Upper lobe of right lung (tissue), 1 donor: Measurements from ENCODE around the gene CCDC102B. TPM values are rescaled to one million over a fixed set of nuclear protein-coding genes. Genes with fewer than 3 reads are reported as not detected.

Source experiments
- ATAC-seq: fragments of 200-7000 bp; cut with Tn5 transposase; one replicate; pipeline ENCODE4 v1.9.1; 2020; ENCODE audit warnings: mild to moderate bottlenecking, moderate library complexity
- DNase-seq: peaks from one replicate; pipeline ENCODE4 v3.0.0-alpha.2; 2020
- H3K27ac ChIP-seq: fragments of 200-600 bp; one replicate; pipeline ENCODE4 v1.8.0; 2022
- H3K27me3 ChIP-seq: fragments of 200-600 bp; one replicate; pipeline ENCODE4 v1.8.0; 2022; ENCODE audit warnings: mild to moderate bottlenecking
- H3K36me3 ChIP-seq: fragments of 200-600 bp; one replicate; pipeline ENCODE4 v1.8.0; 2022
- H3K4me1 ChIP-seq: fragments of 200-600 bp; one replicate; pipeline ENCODE4 v1.8.0; 2022
- H3K4me3 ChIP-seq: fragments of 200-600 bp; one replicate; pipeline ENCODE4 v1.8.0; 2022; ENCODE audit warnings: mild to moderate bottlenecking
- H3K9me3 ChIP-seq: fragments of 200-600 bp; one replicate; pipeline ENCODE4 v1.8.0; 2022
- intact Hi-C: fragments of 100-400 bp; cut with DNase I; formaldehyde crosslinking; loops from one replicate; pipeline ENCODE4 v1.11.0; 2022
- total RNA-seq: library from RNA; stranded (reverse); fragmentation: NEBNext Ultra II Directional; extraction: Animal tissue kit (Norgen Biotek cat#: 25700); gene quantifications from one replicate; pipeline ENCODE4 v1.2.1, GENCODE V29; 2021
- TF ChIP-seq, protein P1 (sequence below): fragments of 200-600 bp; IDR thresholded peaks from one replicate; pipeline ENCODE4 v1.8.0; 2022; ENCODE audit warnings: antibody characterized with exemption
- donor health status: DM: no; HTN: yes; CAD: no; lungs with severe emphysema.

The CCDC102B gene
- total RNA-seq, 1 donor from 2014 or later: 43.7 TPM

- DNase-seq: no peak
- Histone ChIP-seq H3K27ac (no peak overlapping the region), H3K36me3 (no peaks in the 10 kb centered on the region), H3K4me3 (no peak overlapping the region), H3K9me3 (no peaks in the 10 kb centered on the region), H3K4me1 (no peaks in the 10 kb centered on the region), H3K27me3 (no peaks in the 10 kb centered on the region)
- ATAC-seq: no peak
- intact Hi-C loops: no loop called here
- TF ChIP-seq, protein P1, sequence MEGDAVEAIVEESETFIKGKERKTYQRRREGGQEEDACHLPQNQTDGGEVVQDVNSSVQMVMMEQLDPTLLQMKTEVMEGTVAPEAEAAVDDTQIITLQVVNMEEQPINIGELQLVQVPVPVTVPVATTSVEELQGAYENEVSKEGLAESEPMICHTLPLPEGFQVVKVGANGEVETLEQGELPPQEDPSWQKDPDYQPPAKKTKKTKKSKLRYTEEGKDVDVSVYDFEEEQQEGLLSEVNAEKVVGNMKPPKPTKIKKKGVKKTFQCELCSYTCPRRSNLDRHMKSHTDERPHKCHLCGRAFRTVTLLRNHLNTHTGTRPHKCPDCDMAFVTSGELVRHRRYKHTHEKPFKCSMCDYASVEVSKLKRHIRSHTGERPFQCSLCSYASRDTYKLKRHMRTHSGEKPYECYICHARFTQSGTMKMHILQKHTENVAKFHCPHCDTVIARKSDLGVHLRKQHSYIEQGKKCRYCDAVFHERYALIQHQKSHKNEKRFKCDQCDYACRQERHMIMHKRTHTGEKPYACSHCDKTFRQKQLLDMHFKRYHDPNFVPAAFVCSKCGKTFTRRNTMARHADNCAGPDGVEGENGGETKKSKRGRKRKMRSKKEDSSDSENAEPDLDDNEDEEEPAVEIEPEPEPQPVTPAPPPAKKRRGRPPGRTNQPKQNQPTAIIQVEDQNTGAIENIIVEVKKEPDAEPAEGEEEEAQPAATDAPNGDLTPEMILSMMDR: no peak
These were observed 181.9 kb downstream of the CCDC102B start for GRCh38 chr18:68979737-68980136.

- H3K27me3 ChIP-seq: no peaks in the 10 kb centered on the region
- intact Hi-C loops: no loop called here
- ATAC-seq (no peak), DNase-seq (no peak)
- H3K9me3 ChIP-seq: no peaks in the 10 kb centered on the region
- H3K27ac ChIP-seq: no peak overlapping the region
- no peak overlapping the region for H3K4me3 ChIP-seq
- TF ChIP-seq, protein P1: no peak
- H3K36me3 ChIP-seq: no peaks in the 10 kb centered on the region
- H3K4me1 ChIP-seq: no peaks in the 10 kb centered on the region
These were observed 185.2 kb downstream of the CCDC102B start for GRCh38 chr18:68983126-68983525.

DNA sequence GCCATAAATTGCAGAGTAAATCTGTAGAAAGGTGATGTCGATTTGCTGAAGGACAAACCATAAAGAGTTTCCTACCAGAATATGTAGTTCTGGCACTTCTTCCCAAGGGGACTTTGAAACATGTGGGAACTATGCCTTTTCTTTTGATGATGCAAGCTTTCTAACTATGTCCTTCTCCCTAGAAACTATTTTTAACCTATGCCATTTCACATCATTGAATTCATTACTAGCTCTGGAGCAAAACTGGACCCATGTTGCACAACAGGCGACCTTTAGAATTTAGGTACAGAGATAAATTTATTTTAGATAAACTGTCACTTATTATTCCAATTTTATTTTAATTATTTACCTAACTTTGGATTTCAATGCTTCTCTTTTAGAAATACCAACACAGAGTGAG, 186.5 kb downstream of the CCDC102B start:
- Histone ChIP-seq H3K9me3 (no peaks in the 10 kb centered on the region), H3K36me3 (no peaks in the 10 kb centered on the region), H3K27me3 (no peaks in the 10 kb centered on the region), H3K4me1 (no peaks in the 10 kb centered on the region), H3K4me3 (no peak overlapping the region), H3K27ac (no peak overlapping the region)
- intact Hi-C loops: no loop called here
- no peak for DNase-seq
- TF ChIP-seq, protein P1: no peak
- no peak for ATAC-seq

DNA sequence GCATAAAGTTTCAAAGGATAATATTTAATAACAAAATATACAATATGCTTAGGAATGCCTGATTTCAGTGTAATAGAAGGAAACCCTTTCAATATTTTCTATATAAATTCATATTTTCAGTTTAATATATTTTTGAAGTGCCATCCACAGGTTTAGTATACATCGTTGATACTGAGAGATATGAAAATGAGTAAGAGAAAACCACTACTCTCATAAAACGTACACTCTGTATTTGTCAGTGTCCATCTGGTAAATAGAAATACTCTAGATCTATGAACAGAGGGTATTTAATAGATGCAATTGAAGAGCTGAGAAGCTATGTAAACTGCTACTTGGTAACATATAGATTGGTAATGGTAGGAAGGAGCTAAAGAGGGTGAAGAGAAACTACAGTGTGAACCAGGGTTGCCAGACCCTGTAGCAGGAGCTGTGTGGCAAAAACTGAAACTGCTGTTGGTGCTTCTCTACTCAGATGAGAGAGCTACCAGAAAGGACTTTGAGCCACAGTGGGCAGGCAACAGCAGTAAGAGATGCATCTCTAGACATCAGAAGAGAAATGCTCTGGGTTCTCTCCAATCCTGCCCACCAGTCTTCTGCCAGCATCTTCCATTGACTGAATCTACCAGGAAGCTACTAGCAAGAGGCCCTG, 187.4 kb downstream of the CCDC102B start:
- ATAC-seq: no peak
- H3K27ac ChIP-seq: no peak overlapping the region
- DNase-seq: no peak
- no peak overlapping the region for H3K4me3 ChIP-seq
- no peaks in the 10 kb centered on the region for H3K9me3 ChIP-seq
- H3K27me3 ChIP-seq: no peaks in the 10 kb centered on the region
- no peaks in the 10 kb centered on the region for H3K36me3 ChIP-seq
- H3K4me1 ChIP-seq: no peaks in the 10 kb centered on the region
- TF ChIP-seq, protein P1: no peak
- intact Hi-C loops: no loop called here

DNA sequence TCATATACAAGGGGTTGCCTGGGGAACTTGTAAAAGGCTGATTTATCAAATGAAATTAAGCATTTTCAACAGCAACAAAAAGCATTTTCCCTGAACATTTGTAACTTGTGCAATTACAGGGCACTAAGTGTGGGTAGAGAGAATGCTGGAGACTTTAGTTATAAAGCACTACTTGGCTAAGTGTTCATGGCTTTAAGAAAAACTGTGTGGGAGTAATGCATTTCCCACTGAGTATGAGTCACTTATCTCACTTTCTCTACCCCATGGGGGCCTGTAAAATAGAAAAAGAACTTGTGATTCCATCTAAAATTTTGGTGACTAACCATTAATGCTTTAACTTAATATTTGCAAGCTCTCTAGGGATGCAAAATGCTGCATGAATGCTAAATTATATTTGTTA, 193.4 kb downstream of the CCDC102B start:
- H3K27ac ChIP-seq: no peak overlapping the region
- H3K9me3 ChIP-seq: no peaks in the 10 kb centered on the region
- intact Hi-C loops: no loop called here
- DNase-seq (no peak), ATAC-seq (no peak)
- H3K27me3 ChIP-seq: no peaks in the 10 kb centered on the region
- no peaks in the 10 kb centered on the region for H3K4me1 ChIP-seq
- no peaks in the 10 kb centered on the region for H3K36me3 ChIP-seq
- TF ChIP-seq, protein P1: no peak
- no peak overlapping the region for H3K4me3 ChIP-seq
